GM13976 (cell line): Measurements from ENCODE around the gene SERPINB12.
A peak's percentile ranks its signal among the peaks of the same experiment; 100 is the strongest.

Experiments
- DNase-seq: peaks from one replicate; pipeline ENCODE4 v3.0.0; 2012; ENCODE audit warnings: low spot score
- in situ Hi-C: fragments of 300-500 bp; cut with MboI; formaldehyde crosslinking; loops from one replicate; pipeline ENCODE4 v1.12.0; 2022; ENCODE audit warnings: low sequenced_read_pairs, mixed read lengths, inconsistent platforms; ENCODE audit not compliant: unreplicated experiment
- TF ChIP-seq, protein P1 (sequence below): IDR thresholded peaks from 2 replicates; pipeline ENCODE4 v1.5.1; 2012; ENCODE audit warnings: borderline replicate concordance, mild to moderate bottlenecking; ENCODE audit not compliant: insufficient read depth; ENCODE audit errors: extremely low read depth, missing control alignments, control extremely low read depth

Gene SERPINB12

DNA sequence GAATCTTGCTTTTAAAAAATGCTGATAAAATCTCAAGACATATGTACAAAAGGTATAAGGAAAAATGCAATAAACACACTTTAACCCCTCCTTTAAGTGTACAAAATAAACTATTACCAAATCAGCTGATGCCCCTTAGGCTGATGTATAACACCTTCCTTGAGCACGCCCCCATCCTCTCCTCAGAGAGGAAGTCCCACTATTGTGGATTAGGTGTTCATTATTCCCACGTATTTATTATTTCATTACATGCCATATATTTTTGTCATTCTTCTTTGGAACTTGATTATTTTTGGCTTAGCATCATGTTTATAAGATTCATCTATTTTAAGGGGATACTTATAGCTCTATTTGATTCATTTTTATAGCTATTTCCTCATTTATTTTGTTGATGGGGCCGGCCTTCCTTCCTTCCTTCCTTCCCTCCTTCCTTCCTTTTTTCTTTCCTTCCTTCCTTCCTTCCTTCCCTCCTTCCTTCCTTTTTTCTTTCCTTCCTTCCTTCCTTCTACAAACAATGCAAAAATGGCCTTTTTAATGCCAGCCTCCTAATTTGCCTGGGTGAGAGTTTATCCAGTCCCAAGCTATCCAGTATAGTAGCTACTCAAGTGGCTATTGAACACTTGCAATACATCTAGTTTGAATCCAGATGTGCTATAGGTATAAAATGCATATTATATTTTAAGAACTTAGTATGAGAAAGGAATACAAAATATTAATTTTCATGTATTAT lies 49.0 kb downstream of the SERPINB12 start:
- in situ Hi-C loops, result no loop called here
- TF ChIP-seq, protein P1, sequence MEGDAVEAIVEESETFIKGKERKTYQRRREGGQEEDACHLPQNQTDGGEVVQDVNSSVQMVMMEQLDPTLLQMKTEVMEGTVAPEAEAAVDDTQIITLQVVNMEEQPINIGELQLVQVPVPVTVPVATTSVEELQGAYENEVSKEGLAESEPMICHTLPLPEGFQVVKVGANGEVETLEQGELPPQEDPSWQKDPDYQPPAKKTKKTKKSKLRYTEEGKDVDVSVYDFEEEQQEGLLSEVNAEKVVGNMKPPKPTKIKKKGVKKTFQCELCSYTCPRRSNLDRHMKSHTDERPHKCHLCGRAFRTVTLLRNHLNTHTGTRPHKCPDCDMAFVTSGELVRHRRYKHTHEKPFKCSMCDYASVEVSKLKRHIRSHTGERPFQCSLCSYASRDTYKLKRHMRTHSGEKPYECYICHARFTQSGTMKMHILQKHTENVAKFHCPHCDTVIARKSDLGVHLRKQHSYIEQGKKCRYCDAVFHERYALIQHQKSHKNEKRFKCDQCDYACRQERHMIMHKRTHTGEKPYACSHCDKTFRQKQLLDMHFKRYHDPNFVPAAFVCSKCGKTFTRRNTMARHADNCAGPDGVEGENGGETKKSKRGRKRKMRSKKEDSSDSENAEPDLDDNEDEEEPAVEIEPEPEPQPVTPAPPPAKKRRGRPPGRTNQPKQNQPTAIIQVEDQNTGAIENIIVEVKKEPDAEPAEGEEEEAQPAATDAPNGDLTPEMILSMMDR, result no peak
- DNase-seq, result no peak

DNA sequence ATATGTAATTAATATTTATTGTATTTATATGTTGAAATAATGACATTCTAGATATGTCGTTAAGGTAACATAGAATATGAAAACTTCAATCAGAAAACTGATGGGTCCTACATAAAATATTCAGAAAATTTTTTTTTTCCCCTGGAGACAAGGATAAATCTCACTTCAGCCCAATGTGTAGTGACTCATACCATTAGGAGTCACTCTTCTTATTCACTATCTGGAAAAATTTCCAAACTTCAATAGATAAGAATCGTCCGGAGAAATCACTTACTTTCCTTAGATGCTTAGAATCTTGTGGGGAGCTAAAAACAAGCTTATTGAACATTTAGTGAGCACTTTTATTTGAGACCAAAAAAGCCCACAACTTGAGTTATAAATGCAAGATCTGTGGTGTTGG lies 49.6 kb downstream of the SERPINB12 start:
- TF ChIP-seq, protein P1, result no peak
- in situ Hi-C loops, result no loop called here
- DNase-seq, result no peak

DNA sequence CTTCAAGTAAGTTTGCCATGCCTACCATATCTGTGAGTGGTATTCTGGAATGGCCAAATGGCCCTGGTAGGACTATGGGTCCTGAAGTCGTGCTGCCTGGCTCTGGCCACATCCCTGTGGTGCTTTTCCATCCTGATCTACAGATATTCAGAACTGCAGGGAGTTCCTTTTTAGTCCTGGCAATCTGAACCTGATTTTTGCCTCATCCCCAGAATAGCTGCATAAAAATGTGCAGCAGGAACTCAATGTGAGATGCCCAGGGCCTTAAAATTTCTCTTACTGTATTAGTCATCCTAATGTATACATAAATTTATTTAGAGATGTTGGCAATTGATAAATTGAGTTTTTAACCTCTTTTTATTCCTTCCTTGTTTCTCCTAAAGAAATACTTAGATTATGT lies 50.3 kb downstream of the SERPINB12 start:
- DNase-seq, result no peak
- TF ChIP-seq, protein P1, result no peak
- in situ Hi-C loops, result no loop called here

DNA sequence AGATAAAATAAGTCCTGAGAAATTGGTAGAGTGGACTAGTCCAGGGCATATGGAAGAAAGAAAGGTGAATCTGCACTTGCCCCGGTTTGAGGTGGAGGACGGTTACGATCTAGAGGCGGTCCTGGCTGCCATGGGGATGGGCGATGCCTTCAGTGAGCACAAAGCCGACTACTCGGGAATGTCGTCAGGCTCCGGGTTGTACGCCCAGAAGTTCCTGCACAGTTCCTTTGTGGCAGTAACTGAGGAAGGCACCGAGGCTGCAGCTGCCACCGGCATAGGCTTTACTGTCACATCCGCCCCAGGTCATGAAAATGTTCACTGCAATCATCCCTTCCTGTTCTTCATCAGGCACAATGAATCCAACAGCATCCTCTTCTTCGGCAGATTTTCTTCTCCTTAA lies 54.8 kb downstream of the SERPINB12 start:
- DNase-seq, result no peak
- TF ChIP-seq, protein P1, result no peak
- in situ Hi-C loops, result no loop called here

DNA sequence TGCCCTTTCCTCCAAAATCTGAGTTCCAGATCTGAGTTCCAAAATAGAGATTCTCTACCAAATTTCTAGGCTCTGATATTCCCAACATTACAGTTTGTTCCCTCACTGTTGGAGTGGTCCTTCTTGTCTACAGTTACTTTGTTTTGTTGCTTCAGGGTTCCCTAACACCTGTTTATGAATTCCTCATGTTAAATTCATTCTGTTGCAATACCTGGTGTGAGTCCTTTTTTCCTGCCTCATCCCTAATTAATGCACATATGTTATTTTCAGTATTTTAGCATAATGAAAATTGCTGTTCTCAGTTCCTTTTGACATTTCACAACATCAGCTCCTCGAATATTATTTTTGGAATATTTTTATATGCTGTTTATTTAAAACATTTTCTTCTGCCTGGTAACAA lies 61.2 kb downstream of the SERPINB12 start:
- in situ Hi-C loops, result no loop called here
- TF ChIP-seq, protein P1, result no peak
- no peak for DNase-seq

DNA sequence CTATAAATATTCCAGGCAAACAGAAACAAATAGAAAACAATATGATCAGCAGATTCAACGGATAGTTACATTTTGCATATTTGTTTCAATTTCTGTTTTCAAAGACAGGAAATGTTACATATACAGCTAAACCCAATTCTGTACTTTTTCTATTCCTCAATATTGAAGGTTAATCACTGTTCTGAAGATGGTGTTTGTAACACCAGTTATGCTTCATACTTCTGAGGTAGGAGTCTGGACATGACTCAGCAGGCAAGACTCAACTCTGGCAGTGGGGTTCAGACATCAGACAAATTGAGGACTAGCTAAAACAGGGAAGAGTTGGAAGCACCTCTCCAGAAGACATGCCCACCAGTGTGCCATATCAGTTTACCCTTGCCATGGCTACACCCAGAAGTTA lies 61.6 kb downstream of the SERPINB12 start:
- in situ Hi-C loops, result no loop called here
- TF ChIP-seq, protein P1, result no peak
- peak; percentile 65 for DNase-seq

DNA sequence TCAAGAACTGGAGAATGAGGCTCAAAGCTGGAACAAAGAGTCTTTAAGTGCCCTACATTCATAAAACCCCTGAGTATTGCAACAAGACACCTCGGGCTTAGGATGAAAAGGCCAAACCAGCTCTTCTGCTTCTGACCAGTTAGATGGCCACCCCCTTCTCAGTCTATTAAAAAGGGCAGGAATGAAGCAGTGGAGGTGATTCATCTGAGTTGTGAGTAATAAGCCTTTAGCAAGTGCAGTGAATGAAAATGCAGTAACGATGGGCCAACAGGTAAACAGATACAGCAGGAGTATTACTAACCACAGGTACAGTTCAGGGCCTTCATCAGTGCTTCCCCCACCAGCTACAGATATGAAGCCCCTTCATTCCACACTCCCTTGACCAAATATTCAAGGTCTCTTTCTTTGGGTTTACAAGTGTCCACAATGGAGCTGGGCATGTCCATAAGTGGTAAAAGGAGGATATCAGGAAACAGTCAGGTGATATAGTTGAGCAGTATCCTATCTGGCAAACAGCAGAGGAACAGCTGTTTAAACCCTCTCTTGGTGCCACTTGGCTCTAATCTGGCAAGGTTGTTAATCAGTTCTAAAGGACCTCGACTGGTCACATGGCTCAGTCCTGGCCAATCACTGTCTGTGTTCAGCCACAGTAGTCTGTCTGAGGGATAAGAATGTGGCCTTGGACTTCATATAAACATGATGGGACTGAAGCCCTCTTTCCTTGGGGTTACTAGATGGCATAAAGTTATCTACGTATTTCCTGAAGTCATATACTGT lies 62.8 kb downstream of the SERPINB12 start:
- in situ Hi-C loops, result no loop called here
- no peak for DNase-seq
- TF ChIP-seq, protein P1, result no peak
